ENCODE results near the gene EPC1.

DNA sequence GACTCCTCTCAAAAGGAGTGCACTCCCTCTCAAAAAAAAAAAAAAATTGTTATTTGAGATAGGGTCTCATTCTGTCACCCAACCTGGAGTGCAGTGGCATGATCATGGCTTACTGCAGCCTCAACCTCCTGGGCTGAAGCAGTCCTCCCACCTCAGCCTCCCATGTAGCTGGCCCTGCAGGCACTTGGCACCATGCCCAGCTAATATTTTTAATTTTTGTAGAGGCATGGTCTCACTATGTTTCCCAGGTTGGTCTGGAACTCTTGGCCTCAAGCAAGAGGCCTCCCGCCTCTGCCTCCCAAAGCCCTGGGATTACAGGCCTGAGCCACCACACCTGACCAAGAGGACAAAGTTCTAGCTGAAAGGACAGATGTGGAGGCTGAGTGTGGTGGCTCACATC lies 120.3 kb downstream of the EPC1 start:
- TF ChIP-seq ZNF70 (CRISPR knock-in tag; IDR thresholded peaks at IDR 0.05) (no peak), ZFP3 (CRISPR knock-in tag; IDR thresholded peaks at IDR 0.05) (no peak), ARNTL (CRISPR knock-in tag; IDR thresholded peaks at IDR 0.05; ENCODE audit: borderline replicate concordance, low read depth) (no peak)
- TF ChIP-seq, protein P1, sequence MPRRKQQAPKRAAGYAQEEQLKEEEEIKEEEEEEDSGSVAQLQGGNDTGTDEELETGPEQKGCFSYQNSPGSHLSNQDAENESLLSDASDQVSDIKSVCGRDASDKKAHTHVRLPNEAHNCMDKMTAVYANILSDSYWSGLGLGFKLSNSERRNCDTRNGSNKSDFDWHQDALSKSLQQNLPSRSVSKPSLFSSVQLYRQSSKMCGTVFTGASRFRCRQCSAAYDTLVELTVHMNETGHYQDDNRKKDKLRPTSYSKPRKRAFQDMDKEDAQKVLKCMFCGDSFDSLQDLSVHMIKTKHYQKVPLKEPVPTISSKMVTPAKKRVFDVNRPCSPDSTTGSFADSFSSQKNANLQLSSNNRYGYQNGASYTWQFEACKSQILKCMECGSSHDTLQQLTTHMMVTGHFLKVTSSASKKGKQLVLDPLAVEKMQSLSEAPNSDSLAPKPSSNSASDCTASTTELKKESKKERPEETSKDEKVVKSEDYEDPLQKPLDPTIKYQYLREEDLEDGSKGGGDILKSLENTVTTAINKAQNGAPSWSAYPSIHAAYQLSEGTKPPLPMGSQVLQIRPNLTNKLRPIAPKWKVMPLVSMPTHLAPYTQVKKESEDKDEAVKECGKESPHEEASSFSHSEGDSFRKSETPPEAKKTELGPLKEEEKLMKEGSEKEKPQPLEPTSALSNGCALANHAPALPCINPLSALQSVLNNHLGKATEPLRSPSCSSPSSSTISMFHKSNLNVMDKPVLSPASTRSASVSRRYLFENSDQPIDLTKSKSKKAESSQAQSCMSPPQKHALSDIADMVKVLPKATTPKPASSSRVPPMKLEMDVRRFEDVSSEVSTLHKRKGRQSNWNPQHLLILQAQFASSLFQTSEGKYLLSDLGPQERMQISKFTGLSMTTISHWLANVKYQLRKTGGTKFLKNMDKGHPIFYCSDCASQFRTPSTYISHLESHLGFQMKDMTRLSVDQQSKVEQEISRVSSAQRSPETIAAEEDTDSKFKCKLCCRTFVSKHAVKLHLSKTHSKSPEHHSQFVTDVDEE (CRISPR knock-in tag; IDR thresholded peaks at IDR 0.05) = no peak
- TF ChIP-seq, protein P2, sequence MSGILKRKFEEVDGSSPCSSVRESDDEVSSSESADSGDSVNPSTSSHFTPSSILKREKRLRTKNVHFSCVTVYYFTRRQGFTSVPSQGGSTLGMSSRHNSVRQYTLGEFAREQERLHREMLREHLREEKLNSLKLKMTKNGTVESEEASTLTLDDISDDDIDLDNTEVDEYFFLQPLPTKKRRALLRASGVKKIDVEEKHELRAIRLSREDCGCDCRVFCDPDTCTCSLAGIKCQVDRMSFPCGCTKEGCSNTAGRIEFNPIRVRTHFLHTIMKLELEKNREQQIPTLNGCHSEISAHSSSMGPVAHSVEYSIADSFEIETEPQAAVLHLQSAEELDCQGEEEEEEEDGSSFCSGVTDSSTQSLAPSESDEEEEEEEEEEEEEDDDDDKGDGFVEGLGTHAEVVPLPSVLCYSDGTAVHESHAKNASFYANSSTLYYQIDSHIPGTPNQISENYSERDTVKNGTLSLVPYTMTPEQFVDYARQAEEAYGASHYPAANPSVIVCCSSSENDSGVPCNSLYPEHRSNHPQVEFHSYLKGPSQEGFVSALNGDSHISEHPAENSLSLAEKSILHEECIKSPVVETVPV (CRISPR knock-in tag; IDR thresholded peaks at IDR 0.05) = no peak

All from SK-N-SH treated with all-trans-retinoic acid at 6 μM for 48 hours (cell line).